Bronchial epithelial cell (primary cell): Measurements from ENCODE around the gene SLC22A14. TPM values are rescaled to one million over a fixed set of nuclear protein-coding genes. Genes with fewer than 3 reads are reported as not detected.

Experiments used
- DNase-seq: peaks from one replicate; pipeline ENCODE4 v3.0.0-alpha.2; 2010; ENCODE audit warnings: low read depth
- FAIRE-seq: peaks from 2 replicates; lab custom pipeline; 2011; peaks lifted over from hg19 to GRCh38; lab: Jason Lieb, UNC
- H3K27me3 ChIP-seq: 2 replicates; pipeline ENCODE4 v1.5.1; 2011; ENCODE audit warnings: low read length; ENCODE audit not compliant: control insufficient read depth, insufficient read depth
- H3K36me3 ChIP-seq: 2 replicates; pipeline ENCODE4 v1.5.1; 2011; ENCODE audit warnings: low read length; ENCODE audit not compliant: control insufficient read depth, insufficient read depth
- H3K4me3 ChIP-seq: 2 replicates; pipeline ENCODE4 v1.5.1; 2011; ENCODE audit warnings: mild to moderate bottlenecking, low read depth, low read length, control low read depth
- total RNA-seq: library from RNA; depleted of rRNA; stranded (reverse); fragments of >200 nt; gene quantifications from 2 replicates; pipeline ENCODE4 v1.2.1, GENCODE V29; 2014
- TF ChIP-seq, protein P1 (sequence below): IDR thresholded peaks from 2 replicates; pipeline ENCODE4 v1.5.1; 2011; ENCODE audit warnings: mild to moderate bottlenecking, moderate library complexity, low read length, control low read depth, inconsistent platforms; ENCODE audit not compliant: insufficient read depth, severe bottlenecking

Gene SLC22A14
- total RNA-seq, 1 donor from 2014 or later, result 0.26 TPM

DNA sequence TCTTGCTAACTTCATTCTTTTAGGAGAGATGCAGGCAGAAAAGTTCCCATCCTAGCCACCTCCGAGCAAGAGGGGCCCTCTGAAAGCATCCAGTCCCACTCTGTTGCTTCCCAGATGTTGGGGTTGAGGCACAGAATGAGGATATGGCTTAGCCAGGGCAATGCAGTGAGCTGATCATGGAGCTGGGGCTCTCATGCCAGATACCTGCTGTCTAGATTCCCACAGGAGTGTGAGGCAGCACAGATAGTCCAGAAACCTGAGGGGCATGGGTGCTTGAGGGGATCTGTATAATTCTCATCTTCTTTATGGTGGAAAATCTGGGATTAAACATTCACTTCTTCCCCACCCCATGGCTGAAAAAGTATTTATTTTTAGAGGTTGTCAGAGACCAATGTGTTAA is 15.3 kb upstream of the SLC22A14 start:
- Histone ChIP-seq H3K36me3 (peaks cover 5% of the 10 kb centered on the region), H3K4me3 (no peak overlapping the region), H3K27me3 (no peaks in the 10 kb centered on the region)
- no peak for FAIRE-seq
- TF ChIP-seq, protein P1, sequence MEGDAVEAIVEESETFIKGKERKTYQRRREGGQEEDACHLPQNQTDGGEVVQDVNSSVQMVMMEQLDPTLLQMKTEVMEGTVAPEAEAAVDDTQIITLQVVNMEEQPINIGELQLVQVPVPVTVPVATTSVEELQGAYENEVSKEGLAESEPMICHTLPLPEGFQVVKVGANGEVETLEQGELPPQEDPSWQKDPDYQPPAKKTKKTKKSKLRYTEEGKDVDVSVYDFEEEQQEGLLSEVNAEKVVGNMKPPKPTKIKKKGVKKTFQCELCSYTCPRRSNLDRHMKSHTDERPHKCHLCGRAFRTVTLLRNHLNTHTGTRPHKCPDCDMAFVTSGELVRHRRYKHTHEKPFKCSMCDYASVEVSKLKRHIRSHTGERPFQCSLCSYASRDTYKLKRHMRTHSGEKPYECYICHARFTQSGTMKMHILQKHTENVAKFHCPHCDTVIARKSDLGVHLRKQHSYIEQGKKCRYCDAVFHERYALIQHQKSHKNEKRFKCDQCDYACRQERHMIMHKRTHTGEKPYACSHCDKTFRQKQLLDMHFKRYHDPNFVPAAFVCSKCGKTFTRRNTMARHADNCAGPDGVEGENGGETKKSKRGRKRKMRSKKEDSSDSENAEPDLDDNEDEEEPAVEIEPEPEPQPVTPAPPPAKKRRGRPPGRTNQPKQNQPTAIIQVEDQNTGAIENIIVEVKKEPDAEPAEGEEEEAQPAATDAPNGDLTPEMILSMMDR, result no peak
- DNase-seq, result no peak

DNA sequence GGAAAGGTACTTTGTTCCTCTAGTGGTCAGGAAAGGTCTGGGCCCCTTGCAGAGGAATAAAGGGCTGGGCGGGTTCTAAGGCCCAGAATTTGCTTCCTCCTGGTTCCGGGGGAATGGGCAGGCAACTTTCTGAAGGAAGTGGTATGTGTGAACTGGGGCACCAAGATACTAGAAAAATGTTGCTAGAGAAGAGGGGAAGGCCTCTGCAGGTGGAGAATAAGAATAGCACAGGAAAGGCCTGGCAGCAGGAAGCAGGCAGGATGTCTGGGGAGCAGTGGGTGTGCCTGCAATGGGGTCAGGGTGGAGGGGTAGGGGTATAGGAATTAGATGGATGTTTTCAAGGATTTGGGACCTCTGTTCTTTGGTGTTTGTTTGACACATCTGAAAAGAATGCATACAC is 14.4 kb upstream of the SLC22A14 start:
- peaks cover 5% of the 10 kb centered on the region for H3K36me3 ChIP-seq
- H3K4me3 ChIP-seq, result no peak overlapping the region
- TF ChIP-seq, protein P1, result no peak
- no peak for FAIRE-seq
- DNase-seq, result no peak
- no peaks in the 10 kb centered on the region for H3K27me3 ChIP-seq

DNA sequence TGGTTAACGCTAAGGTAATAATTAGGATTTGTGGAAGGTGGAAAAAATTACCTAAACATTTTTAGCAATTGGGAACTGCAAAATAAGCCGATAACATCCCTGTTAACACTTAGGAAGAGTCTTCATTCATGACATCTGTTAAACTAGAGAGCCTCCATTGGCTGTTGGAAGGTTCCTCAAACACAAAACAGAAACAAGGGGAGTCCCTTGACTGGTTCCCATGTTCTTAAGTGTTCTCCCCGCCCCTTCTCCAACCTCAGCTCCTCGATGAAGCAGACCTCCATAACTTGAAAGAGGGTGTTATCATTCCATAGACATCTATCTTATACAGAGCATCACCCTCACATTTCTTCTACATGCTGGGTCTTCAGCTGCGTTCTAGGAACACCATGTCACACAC is 14.0 kb upstream of the SLC22A14 start:
- Histone ChIP-seq H3K4me3 (no peak overlapping the region), H3K36me3 (peaks cover 5% of the 10 kb centered on the region), H3K27me3 (no peaks in the 10 kb centered on the region)
- DNase-seq, result no peak
- no peak for FAIRE-seq
- TF ChIP-seq, protein P1, result no peak

DNA sequence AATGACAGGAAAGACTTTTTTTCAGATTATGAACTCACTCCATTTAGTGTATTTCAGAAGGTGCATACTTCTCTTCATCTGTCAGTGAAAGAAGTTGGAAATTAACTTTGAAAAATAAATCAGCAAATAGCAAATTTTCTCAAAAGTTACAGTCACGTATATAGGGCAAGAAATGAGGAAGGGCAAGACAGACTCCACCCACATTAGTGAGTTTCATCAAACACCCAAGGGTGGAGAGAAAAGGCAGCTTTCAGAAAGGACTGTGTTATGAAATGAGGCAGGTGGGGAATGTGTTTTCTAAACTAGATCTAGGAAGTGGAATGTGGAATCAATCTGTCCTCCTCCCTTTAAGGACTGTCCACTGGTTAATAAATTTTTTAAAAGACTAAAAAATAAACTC is 13.6 kb upstream of the SLC22A14 start:
- TF ChIP-seq, protein P1, result no peak
- FAIRE-seq (no peak), DNase-seq (no peak)
- Histone ChIP-seq H3K4me3 (no peak overlapping the region), H3K27me3 (no peaks in the 10 kb centered on the region), H3K36me3 (peaks cover 5% of the 10 kb centered on the region)

DNA sequence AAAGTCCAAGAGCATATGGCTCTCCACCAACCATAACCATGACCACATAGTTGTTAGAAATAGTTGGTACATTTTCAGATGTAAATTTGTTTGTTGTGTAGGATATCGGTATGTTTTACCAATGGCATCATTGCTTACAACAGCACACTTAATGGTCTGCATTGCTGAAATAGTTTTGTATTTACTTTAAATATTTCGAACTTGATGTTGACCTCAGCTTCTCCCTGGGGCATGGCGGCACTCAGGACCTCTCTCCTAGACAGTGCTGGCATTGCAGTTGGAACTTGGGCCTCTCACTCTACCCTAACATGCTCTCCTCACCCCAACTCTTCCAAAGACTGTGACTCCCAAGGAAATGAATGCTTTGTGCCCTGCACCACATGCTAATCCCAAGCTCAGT is 11.5 kb upstream of the SLC22A14 start:
- H3K4me3 ChIP-seq, result no peak overlapping the region
- TF ChIP-seq, protein P1, result no peak
- peaks cover 12% of the 10 kb centered on the region for H3K36me3 ChIP-seq
- H3K27me3 ChIP-seq, result no peaks in the 10 kb centered on the region
- FAIRE-seq, result no peak
- DNase-seq, result no peak

DNA sequence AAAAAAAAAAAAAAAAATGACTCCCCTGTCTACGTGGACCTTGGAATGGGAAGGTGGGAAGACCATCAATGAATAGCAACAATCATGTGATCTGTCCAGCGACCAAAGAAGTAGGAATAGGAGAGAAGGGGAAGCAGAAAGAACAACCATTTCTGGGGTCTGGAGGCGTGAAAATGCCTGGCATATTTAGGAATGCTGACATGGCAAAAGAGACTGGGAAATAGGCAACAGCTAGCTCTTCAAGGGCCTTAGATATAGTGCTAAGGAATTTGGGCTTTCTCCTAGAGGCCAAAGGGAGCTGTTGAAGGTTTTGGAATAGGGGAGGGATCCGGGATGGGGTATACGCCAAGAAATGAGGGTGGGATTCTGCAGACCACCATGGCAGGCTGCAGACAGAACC is 10.5 kb upstream of the SLC22A14 start:
- TF ChIP-seq, protein P1, result no peak
- Histone ChIP-seq H3K36me3 (peaks cover 9% of the 10 kb centered on the region), H3K4me3 (no peak overlapping the region), H3K27me3 (no peaks in the 10 kb centered on the region)
- no peak for DNase-seq
- FAIRE-seq, result no peak
